Upper lobe of left lung (tissue), 6 donors: ENCODE measurements around the gene GAK. TPM values are rescaled to one million over a fixed set of nuclear protein-coding genes. Genes with fewer than 3 reads are reported as not detected.

ENCODE experiments used
- ATAC-seq, 2 donors: fragments of 200-7000 bp; cut with Tn5 transposase; one replicate each; pipeline ENCODE4 v1.9.1; 2022; ENCODE audit warnings: mild to moderate bottlenecking in 2 of 2, moderate library complexity in 2 of 2; ENCODE audit not compliant: low FRiP score in 2 of 2
- DNase-seq, 2 donors: peaks; one replicate each; pipeline ENCODE4 v3.0.0-alpha.2; 2019 to 2020
- H3K27ac ChIP-seq, 4 donors: fragments of 200-600 bp; sonication (generic); one replicate each; pipeline ENCODE4 v1.5.1; 2016 to 2019
- H3K27me3 ChIP-seq, 4 donors: fragments of 200-600 bp; sonication (generic); one replicate each; pipeline ENCODE4 v1.5.1; 2017 to 2019
- H3K36me3 ChIP-seq, 4 donors: fragments of 200-600 bp; sonication (generic); one replicate each; pipeline ENCODE4 v1.5.1; 2016 to 2019
- H3K4me1 ChIP-seq, 4 donors: fragments of 200-600 bp; sonication (generic); one replicate each; pipeline ENCODE4 v1.5.1; 2018 to 2019
- H3K4me3 ChIP-seq, 4 donors: fragments of 200-600 bp; sonication (generic); one replicate each; pipeline ENCODE4 v1.5.1; 2017 to 2019; ENCODE audit warnings: mild to moderate bottlenecking in 2 of 4, moderate library complexity in 1 of 4
- H3K9me3 ChIP-seq, 4 donors: fragments of 200-600 bp; sonication (generic); one replicate each; pipeline ENCODE4 v1.5.1; 2018 to 2019
- EP300 ChIP-seq, 4 donors: sonication (generic); formaldehyde crosslinking; IDR thresholded peaks; one replicate each; pipeline ENCODE4 v1.5.1; 2017; ENCODE audit warnings: antibody characterized with exemption in 4 of 4, control low read depth in 2 of 4
- POLR2A ChIP-seq, 4 donors: fragments of 450-650 bp; IDR thresholded peaks; one replicate each; pipeline ENCODE4 v1.5.1; 2016 to 2017; ENCODE audit warnings: antibody characterized with exemption in 4 of 4, mild to moderate bottlenecking in 2 of 4
- POLR2AphosphoS5 ChIP-seq, 2 donors: sonication (generic); formaldehyde crosslinking; IDR thresholded peaks; one replicate each; pipeline ENCODE4 v1.5.1; 2017; ENCODE audit warnings: antibody characterized with exemption in 2 of 2
- WGBS, 2 donors: methylation state at CpG; one replicate each; pipeline ENCODE4 v1.1.5; 2017 to 2018; 5-methylcytosine and 5-hydroxymethylcytosine counted together
- total RNA-seq, 6 donors: library from RNA; depleted of rRNA in 4 of 6; stranded (reverse); fragments of >200 nt in 4 of 6; gene quantifications; one replicate each; pipeline versions ENCODE4 v1.1.0 to v1.2.1, GENCODE V29; 2016 to 2021
- TF ChIP-seq, protein P1 (sequence below), 6 experiments: fragments of 450-650 bp in 4 of 6; fragments of 200-600 bp in 2 of 6; sonication (generic) in 2 of 6; IDR thresholded peaks; one replicate each; pipeline ENCODE4 v1.5.1; 2016 to 2019; ENCODE audit warnings: antibody characterized with exemption in 6 of 6
- donor health status: DM: no; HTN: no; CAD: no; lungs with moderate emphysema.
- donor health status: DM: no; HTN: yes; CAD: no; lungs with severe emphysema.

GAK gene
- total RNA-seq, 6 donors from 2014 or later: 116 to 380 (median 154) TPM

DNA sequence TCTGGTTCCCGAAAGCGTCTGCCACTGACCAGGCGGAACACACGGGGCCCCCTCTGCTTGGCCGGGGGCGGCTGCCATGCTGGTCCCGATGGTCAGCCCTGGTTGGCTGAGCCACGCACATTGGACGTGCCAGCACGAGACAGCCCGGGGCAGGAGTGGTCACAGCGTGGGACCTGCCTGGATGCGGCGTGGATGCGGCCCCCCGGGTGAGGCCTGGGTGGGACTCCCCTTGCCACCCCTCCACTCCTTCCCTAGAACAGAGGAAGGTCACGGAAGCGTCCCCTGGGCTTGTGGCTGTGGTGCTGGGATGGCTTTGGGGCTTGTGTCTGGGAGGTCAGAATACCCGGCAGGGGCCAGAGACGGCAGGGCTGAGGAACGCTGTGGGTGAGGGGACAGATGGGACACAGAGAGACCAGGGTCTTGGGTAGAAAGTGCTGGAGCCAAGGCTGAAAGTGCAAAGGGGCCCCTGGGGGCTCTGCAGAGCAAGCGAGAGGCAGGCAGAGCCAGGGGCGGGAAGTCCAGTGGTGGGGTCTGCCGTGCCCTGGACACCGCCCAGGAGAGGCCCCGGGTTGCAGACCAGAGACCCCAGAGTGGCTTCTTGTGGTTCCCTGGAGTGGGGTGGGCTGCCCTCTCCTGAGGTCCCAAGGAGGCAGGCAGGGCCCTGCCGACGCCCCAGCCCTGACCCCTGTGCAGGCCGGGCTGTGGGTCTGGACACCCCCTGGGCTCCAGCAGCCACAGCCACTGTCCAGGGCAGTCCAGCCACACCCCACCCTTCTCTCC, 97.6 kb downstream of the GAK start:
- Histone ChIP-seq H3K9me3 (peaks cover 3 to 35% (median 18%) of the 10 kb centered on the region in 4 donors), H3K4me3 (no peak overlapping the region), H3K36me3 (no peaks in the 10 kb centered on the region), H3K27me3 (peaks cover 0 to 16% (median 0%) of the 10 kb centered on the region in 4 donors), H3K4me1 (no peaks in the 10 kb centered on the region), H3K27ac (no peak overlapping the region)
- 82 to 84% methylated on average over 19 to 25 of the region's 29 CpGs for WGBS, 2 donors
- ATAC-seq: no peak
- TF ChIP-seq, protein P1, sequence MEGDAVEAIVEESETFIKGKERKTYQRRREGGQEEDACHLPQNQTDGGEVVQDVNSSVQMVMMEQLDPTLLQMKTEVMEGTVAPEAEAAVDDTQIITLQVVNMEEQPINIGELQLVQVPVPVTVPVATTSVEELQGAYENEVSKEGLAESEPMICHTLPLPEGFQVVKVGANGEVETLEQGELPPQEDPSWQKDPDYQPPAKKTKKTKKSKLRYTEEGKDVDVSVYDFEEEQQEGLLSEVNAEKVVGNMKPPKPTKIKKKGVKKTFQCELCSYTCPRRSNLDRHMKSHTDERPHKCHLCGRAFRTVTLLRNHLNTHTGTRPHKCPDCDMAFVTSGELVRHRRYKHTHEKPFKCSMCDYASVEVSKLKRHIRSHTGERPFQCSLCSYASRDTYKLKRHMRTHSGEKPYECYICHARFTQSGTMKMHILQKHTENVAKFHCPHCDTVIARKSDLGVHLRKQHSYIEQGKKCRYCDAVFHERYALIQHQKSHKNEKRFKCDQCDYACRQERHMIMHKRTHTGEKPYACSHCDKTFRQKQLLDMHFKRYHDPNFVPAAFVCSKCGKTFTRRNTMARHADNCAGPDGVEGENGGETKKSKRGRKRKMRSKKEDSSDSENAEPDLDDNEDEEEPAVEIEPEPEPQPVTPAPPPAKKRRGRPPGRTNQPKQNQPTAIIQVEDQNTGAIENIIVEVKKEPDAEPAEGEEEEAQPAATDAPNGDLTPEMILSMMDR (IDR thresholded peaks at IDR 0.05): no peak
- TF ChIP-seq POLR2AphosphoS5 (IDR thresholded peaks at IDR 0.05) (no peak), EP300 (IDR thresholded peaks at IDR 0.05) (no peak), POLR2A (IDR thresholded peaks at IDR 0.05) (no peak)
- DNase-seq: peak in 1 of 2 donors; percentile 74

DNA sequence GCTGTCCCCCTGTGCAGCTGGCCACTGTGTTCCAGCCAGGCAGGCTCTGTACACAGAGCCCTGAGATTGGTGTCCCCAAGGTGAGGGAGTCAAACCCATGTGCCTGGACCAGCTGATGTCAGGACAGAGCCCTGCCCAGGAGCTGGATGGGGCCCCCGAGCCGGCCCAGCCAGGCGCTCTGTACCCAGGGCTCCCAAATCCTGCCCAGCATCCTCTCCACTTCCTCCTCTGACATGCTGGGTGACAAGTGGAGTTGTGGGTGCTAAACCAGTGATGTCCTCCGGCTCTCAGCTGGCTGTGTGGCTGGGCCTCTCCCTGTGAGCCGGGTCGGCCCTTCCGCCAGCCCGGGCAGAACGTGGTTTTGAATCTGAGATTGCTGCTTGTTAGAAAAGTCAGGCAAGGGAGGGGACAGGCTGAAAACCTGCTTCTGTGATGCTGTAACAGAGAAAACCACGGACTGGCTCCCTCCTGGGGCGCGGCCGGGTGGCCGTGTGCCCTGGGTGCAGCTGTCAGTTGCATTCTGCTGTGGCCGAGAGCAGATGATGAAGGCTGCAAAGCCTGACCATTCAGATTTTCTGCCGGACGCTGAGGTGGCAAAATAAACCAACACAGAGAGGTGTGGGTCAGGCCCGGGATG, 98.3 kb downstream of the GAK start:
- 78% methylated on average over 18 of the region's 18 CpGs; no CpG with 5 or more reads in 1 of the 2 donors for WGBS, 2 donors
- ATAC-seq (no peak), DNase-seq (peak in 1 of 2 donors; percentile 62)
- H3K27me3 ChIP-seq: peaks cover 0 to 20% (median 0%) of the 10 kb centered on the region in 4 donors
- H3K9me3 ChIP-seq: peaks cover 3 to 35% (median 18%) of the 10 kb centered on the region in 4 donors
- TF ChIP-seq POLR2AphosphoS5 (IDR thresholded peaks at IDR 0.05) (no peak), POLR2A (IDR thresholded peaks at IDR 0.05) (no peak), EP300 (IDR thresholded peaks at IDR 0.05) (no peak)
- TF ChIP-seq, protein P1 (IDR thresholded peaks at IDR 0.05): no peak
- H3K4me3 ChIP-seq: no peak overlapping the region
- H3K27ac ChIP-seq: no peak overlapping the region
- no peaks in the 10 kb centered on the region for H3K36me3 ChIP-seq
- H3K4me1 ChIP-seq: no peaks in the 10 kb centered on the region

DNA sequence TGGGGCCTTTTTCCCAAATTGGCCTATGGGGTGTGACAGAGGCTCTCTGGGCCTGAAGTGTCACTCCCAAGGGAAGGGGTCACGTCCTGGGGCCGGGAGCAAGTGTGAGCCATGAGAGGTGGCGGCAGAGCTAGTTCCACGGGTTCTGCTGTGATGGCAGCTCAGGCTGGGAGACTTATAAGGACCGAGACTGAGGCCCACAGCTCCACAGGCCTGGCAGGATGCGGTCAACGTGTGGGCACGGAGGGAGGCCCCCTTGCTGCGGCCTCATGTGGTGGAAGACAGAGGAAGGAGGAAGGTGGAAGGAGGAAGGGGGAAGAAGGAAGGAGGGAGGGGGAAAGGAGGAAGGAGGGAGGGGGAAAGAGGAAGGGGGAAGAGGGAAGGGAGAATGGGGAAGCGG, 99.0 kb downstream of the GAK start:
- H3K36me3 ChIP-seq: no peaks in the 10 kb centered on the region
- no peaks in the 10 kb centered on the region for H3K4me1 ChIP-seq
- ATAC-seq: no peak
- TF ChIP-seq POLR2A (IDR thresholded peaks at IDR 0.05) (no peak), EP300 (IDR thresholded peaks at IDR 0.05) (no peak), POLR2AphosphoS5 (IDR thresholded peaks at IDR 0.05) (no peak)
- TF ChIP-seq, protein P1 (IDR thresholded peaks at IDR 0.05): no peak
- WGBS, 2 donors: 46% methylated on average over 9 to 10 of the region's 10 CpGs
- DNase-seq: peak in 1 of 2 donors; percentile 52
- no peak overlapping the region for H3K4me3 ChIP-seq
- peaks cover 2 to 30% (median 14%) of the 10 kb centered on the region in 4 donors for H3K9me3 ChIP-seq
- H3K27ac ChIP-seq: no peak overlapping the region
- H3K27me3 ChIP-seq: peaks cover 0 to 27% (median 0%) of the 10 kb centered on the region in 4 donors

DNA sequence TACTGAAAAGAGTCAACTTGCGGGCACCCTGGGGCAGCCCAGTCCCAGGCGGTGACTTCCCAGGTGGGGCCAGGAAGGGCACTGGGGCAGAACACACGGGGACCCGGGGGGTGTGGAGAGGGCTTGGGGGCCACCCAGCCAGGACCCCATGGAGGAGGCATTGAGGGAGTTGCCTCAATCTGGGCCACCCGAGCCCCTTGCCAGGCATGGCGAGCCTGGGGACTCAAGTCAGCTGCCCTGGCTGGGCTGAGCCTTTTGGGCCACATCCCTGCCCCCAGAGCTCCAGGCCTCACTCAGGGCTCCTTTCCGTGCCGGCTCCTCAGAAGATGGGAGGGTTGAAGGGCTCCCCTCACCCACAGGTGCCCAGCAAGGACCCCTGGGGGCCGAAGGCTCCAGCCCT, 99.6 kb downstream of the GAK start:
- Histone ChIP-seq H3K27ac (no peak overlapping the region), H3K36me3 (no peaks in the 10 kb centered on the region), H3K4me3 (no peak overlapping the region), H3K9me3 (peaks cover 0 to 24% (median 8%) of the 10 kb centered on the region in 4 donors), H3K27me3 (peaks cover 0 to 31% (median 2%) of the 10 kb centered on the region in 4 donors), H3K4me1 (no peaks in the 10 kb centered on the region)
- no peak for ATAC-seq
- TF ChIP-seq POLR2A (IDR thresholded peaks at IDR 0.05): no peak
- TF ChIP-seq POLR2AphosphoS5 (IDR thresholded peaks at IDR 0.05): no peak
- TF ChIP-seq EP300 (IDR thresholded peaks at IDR 0.05): no peak
- TF ChIP-seq, protein P1 (IDR thresholded peaks at IDR 0.05): no peak
- no peak for DNase-seq
- 47 to 95% methylated on average over 3 to 6 of the region's 9 CpGs for WGBS, 2 donors
